NCI-H2081 treated with DMSO at 0.1 percent for 48 hours (cell line): ENCODE results near the gene DIPK1A.

Source experiments
- DNase-seq: peaks from one replicate; lab custom pipeline; 2025; lab: John Stamatoyannopoulos, UW

DIPK1A gene

DNA sequence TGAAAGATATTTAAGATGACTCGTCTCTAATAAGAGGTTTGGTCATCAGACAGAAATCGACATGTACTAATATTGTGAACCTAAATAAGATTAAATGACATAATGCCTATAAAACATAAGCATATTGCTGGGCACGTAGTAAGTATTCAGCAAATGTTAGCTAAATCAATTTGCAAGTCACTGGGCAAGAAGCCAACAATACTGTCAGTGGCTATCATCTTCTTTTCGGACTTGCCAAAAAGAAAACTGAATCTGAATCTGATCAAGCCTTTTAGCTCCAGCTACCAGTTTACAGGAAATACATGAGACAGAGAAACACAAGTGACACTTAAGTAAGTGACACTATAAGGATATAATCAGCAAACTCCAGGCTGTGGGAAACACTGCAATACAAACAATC, 83.5 kb downstream of the DIPK1A start:
- DNase-seq = no peak

- DNase-seq = no peak
Measured at GRCh38 chr1:92877081-92877711, 84.1 kb downstream of the DIPK1A start.

- no peak for DNase-seq
Measured at GRCh38 chr1:92876351-92876750, 84.9 kb downstream of the DIPK1A start.

DNA sequence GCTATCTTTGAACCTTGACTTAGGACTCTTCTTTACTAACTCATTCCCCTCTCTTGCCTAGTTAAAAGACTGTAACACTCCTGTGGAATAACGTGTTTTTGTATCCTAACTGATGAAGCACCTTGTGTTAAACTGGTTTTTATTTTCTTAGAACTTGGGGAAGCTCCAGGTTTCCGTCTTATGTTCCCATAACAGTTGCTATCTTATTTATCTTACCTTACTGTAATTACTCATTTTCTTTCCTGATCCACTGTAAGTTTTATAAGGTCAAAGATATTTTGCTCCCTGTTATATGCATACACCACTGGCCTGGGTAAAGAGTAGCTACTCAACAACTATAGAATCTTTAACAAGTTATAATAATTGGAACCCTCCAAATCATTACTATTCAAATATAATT, 86.3 kb downstream of the DIPK1A start:
- no peak for DNase-seq

DNA sequence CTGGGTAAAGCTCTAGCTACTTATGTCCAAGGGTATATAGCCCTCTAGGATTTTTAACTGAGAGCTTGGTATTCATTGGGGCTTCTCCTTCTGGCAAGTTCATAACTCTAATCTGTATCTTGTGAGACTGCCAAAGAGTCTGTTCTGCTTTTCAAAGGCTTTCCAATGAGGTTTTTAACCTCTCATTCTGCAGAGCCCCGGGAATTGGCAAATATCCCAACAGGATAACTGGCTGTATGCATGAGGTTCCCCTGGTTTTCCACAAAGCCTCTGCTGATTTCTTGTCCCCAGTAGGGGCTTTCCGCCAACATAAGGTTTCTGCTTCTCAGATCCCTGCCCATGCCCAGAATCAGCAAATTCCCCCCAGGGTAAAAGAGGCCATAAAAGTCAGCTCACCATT, 88.5 kb downstream of the DIPK1A start:
- DNase-seq = no peak

DNA sequence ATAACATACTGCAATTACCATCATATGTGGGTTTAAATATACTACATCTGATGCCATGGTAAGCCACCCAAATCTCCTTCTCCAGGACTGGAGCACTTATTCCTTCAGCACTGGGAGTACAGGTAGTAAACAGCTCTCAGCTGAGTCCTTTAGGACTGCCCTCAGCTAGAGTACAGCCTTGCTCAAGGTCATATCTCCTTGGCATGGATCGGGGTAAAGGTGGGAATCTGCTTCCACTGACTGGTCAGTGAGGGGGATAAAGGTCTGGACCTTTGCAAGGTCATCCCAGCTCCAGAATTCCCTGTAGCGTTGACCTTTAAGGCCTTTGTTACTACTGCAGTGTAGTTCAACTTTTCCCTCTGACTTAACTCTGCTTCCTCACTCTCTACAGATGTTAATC, 90.7 kb downstream of the DIPK1A start:
- no peak for DNase-seq

GRCh38 chr1:92864131-92864530, 97.1 kb downstream of the DIPK1A start:
- DNase-seq = no peak

DNA sequence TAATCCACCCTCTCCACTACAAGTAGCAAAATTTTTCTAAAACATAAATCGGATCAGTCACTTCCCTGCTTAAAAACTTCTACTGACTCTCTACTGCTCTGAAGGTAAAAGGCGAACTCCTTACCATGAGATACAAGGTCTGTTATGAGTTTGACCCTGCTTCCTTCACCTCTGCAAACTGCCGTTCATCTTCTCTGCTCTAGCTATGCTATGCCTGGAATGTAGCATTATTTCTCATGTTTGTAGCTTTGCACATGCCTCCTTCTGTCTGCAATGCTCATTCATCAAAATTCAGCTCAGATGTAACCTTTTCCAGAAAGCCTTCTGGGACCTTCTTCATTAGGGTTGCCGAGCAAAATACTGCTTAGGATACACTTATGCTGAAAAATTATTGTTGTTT, 98.7 kb downstream of the DIPK1A start:
- no peak for DNase-seq

GRCh38 chr1:92859400-92860039, 101.7 kb downstream of the DIPK1A start:
- no peak for DNase-seq

DNA sequence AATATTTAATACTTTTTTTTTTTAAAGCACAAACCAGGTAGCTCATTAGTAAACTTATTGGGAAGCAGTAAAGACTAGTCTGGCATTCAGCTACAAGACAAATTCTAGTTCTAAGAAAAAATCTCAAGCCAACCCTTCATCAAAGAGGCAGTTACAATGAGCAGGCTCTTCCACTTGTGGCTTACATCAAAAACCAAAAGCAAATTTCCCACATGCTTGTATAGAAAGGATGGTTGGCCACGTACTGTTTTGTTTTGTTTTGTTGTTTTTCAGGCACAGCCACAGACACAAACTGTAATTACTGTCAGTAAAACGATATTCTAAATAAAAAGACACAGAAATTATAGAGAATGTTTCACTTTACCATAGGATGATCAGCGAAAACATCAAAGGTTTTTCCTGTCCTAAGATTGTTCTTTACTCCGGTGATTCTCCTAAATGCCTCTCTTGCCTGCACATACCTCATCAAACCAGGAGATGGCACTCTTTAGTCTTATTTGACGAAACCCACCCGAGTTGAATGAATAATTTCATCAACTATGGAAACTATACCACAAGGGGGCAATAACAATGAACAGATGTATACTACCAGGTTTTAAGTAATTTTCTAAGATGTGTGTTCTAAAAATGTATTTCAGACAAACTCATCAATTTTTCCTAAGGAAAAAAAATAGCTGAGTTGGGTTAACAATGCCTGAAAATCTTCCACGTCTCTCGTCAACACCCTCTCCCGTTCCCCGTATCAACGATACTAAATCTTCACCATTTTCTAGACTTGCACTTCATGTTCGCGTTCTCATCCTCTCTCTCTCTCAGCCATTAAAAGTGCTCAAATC, 102.5 kb downstream of the DIPK1A start:
- peak; percentile 42 for DNase-seq

GRCh38 chr1:92857817-92858216, 103.4 kb downstream of the DIPK1A start:
- DNase-seq = no peak

GRCh38 chr1:92855236-92855635, 106.0 kb downstream of the DIPK1A start:
- no peak for DNase-seq

- no peak for DNase-seq
Measured at GRCh38 chr1:92854101-92854785, 107.0 kb downstream of the DIPK1A start.

GRCh38 chr1:92853299-92853698, 108.0 kb downstream of the DIPK1A start:
- no peak for DNase-seq

GRCh38 chr1:92851729-92852128, 109.5 kb downstream of the DIPK1A start:
- DNase-seq = no peak

DNA sequence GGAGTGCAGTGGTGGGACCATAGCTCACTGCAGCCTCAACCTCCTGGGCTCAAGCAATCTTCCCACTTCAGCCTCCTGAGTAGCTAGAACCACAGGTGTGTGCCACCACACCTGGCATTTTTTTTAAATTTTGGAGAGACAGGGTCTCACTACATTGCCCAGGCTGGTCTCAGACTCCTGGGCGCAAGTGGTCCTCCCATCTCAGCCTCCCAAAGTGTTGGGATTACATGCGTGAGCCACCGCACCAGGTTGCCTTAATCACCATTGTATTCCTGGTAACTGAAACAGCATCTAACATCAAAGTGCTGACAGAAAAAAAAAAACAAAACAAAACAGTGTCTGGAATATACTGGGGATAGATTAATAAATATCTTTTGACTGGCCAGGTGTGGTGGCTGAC, 111.2 kb downstream of the DIPK1A start:
- no peak for DNase-seq

GRCh38 chr1:92848201-92848600, 113.1 kb downstream of the DIPK1A start:
- no peak for DNase-seq

DNA sequence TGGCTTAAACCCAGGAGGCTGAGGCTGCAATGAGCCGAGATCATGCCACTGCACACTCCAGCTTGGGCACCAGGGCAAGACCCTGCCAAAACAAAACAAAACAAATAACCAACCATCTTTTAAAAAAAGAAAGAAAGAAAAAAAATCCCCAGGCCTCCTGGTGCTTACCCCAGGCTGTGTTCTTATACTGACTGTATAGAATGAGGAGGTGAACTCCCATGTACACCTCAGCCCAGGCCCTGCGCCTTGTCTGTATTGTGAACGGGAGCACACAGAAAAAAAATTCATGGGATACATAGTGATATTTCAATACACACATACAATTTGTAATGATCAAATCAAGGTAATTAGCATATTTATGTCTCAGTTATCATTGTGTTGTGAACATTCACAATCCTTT, 115.4 kb downstream of the DIPK1A start:
- DNase-seq = no peak

DNA sequence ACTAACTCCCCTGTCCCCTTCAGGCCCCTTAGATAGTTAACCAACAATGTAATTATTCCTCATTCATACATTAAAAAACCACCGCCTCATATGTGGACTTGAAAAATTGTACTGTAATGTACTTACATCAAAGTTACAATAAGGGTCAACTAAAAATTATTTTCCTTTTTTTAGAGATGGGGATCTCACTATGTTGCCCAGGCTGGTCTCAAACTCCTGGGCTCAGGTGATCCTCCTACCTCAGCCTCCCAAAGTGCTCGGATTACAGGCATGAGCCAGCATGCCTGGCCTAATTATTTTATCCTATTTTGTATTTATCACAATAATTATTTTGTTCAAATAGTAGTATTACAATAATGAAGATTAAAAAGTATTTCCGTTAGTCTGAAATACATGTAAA, 116.8 kb downstream of the DIPK1A start:
- no peak for DNase-seq

GRCh38 chr1:92843429-92844352, 117.6 kb downstream of the DIPK1A start:
- DNase-seq = no peak

DNA sequence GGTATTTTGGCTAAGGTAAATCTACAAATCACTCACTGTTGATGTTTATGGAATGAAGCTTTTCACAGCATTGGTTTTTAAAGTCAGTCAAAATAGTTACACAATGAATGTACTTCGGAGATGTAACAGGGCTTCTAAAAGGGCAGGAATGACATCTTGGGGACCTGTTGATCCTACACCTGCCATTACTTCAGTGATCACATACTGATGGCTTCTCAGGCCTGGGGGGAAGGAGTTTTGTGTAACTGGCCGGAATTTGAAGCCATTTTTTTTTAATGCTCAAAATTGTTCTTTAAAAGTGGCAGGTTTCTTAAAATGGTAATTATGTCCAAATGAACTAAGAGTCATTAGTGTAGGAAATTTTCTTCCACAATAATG, 118.2 kb downstream of the DIPK1A start:
- DNase-seq = no peak
